OCI-LY7 (cell line): ENCODE data around the gene RASGRP2. TPM values are rescaled to one million over a fixed set of nuclear protein-coding genes. Genes with fewer than 3 reads are reported as not detected.

Source experiments
- BruUV-seq: library from RNA; stranded (reverse); fragments of 400-500 nt; replicated peaks from 2 replicates; lab custom pipeline; 2021; lab: Mats Ljungman, UMichigan
- CTCF ChIA-PET: fragments of 300-600 bp; sonication (Branson Sonifier 250); formaldehyde crosslinking; loops from one replicate; lab custom pipeline; 2022; ENCODE audit warnings: antibody characterized with exemption; ENCODE audit not compliant: unreplicated experiment; lab: Charles Lee
- POLR2A ChIA-PET: fragments of 300-600 bp; sonication (Branson Sonifier 250); formaldehyde crosslinking; loops from one replicate; lab custom pipeline; 2022; ENCODE audit warnings: antibody characterized with exemption; lab: Charles Lee
- DNase-seq: peaks from one replicate; pipeline ENCODE4 v3.0.0-alpha.2; 2015; ENCODE audit warnings: low spot score
- H2AFZ ChIP-seq: fragments of 200-600 bp; sonication (generic), shearing (Covaris generic); 2 replicates; pipeline ENCODE4 v1.6.1; 2014; ENCODE audit warnings: mild to moderate bottlenecking, antibody characterized with exemption, low read length, moderate library complexity
- H3K27ac ChIP-seq: fragments of 200-600 bp; sonication (generic); 2 replicates; pipeline ENCODE4 v1.5.1; 2014; ENCODE audit warnings: mixed run types, low read depth, mild to moderate bottlenecking, moderate library complexity, low read length, inconsistent platforms; ENCODE audit not compliant: poor library complexity, severe bottlenecking
- H3K36me3 ChIP-seq: fragments of 200-600 bp; sonication (generic); 2 replicates; pipeline ENCODE4 v1.6.1; 2014; ENCODE audit warnings: mild to moderate bottlenecking, antibody characterized with exemption, low read length, moderate library complexity, mixed read lengths; ENCODE audit not compliant: insufficient read depth
- H3K4me1 ChIP-seq: fragments of 200-600 bp; sonication (generic); 2 replicates; pipeline ENCODE4 v1.5.1; 2014; ENCODE audit warnings: mild to moderate bottlenecking, low read length; ENCODE audit not compliant: insufficient read depth, poor library complexity, severe bottlenecking
- H3K4me2 ChIP-seq: fragments of 200-600 bp; sonication (generic); 2 replicates; pipeline ENCODE4 v1.6.1; 2014; ENCODE audit warnings: mild to moderate bottlenecking, low read length
- H3K4me3 ChIP-seq: fragments of 200-600 bp; sonication (generic); 2 replicates; pipeline ENCODE4 v1.5.1; 2014; ENCODE audit warnings: mild to moderate bottlenecking, low read depth, low read length; ENCODE audit not compliant: poor library complexity, severe bottlenecking
- H3K79me2 ChIP-seq: fragments of 200-600 bp; sonication (generic); 2 replicates; pipeline ENCODE4 v1.6.1; 2016; ENCODE audit warnings: low read depth, mild to moderate bottlenecking, low read length, moderate library complexity, mixed read lengths; ENCODE audit not compliant: insufficient read depth
- H3K9me2 ChIP-seq: fragments of 200-600 bp; sonication (generic); 2 replicates; pipeline ENCODE4 v1.6.1; 2016; ENCODE audit warnings: mild to moderate bottlenecking, low read length, mixed read lengths; ENCODE audit not compliant: insufficient read depth
- H3K9me3 ChIP-seq: fragments of 200-600 bp; sonication (generic); 2 replicates; pipeline ENCODE4 v1.6.1; 2014; ENCODE audit warnings: mild to moderate bottlenecking, mixed run types, low read length, mixed read lengths
- H4K20me1 ChIP-seq: fragments of 200-600 bp; sonication (generic); 2 replicates; pipeline ENCODE4 v1.6.1; 2014; ENCODE audit warnings: mild to moderate bottlenecking, antibody characterized with exemption, low read length, moderate library complexity, mixed read lengths; ENCODE audit not compliant: insufficient read depth
- EZH2phosphoT487 ChIP-seq: fragments of 200-600 bp; sonication (generic); IDR thresholded peaks from 2 replicates; pipeline ENCODE4 v1.6.1; 2018; ENCODE audit warnings: low read depth, borderline replicate concordance, mild to moderate bottlenecking, mixed run types, antibody characterized with exemption, low read length, moderate library complexity, mixed read lengths
- intact Hi-C: fragments of 100-400 bp; cut with micrococcal nuclease; formaldehyde crosslinking; loops from one replicate; pipeline ENCODE4 v1.10.0; 2022; ENCODE audit not compliant: unreplicated experiment
- total RNA-seq, 2 experiments: library from RNA; depleted of rRNA in 1 of 2; stranded (reverse); fragments of >200 nt in 1 of 2; shearing (Covaris generic) in 1 of 2; gene quantifications; 2 replicates each; pipeline ENCODE4 v1.2.3, GENCODE V29; 2014 to 2022
- TF ChIP-seq, protein P1 (sequence below): fragments of 200-600 bp; sonication (generic); conservative IDR thresholded peaks from 2 replicates; pipeline ENCODE4 v1.5.1; 2014; ENCODE audit warnings: mild to moderate bottlenecking, antibody characterized with exemption, low read length, moderate library complexity, mixed read lengths

Gene RASGRP2
- total RNA-seq, 2 experiments from 2014 or later, result 127 to 195 TPM

DNA sequence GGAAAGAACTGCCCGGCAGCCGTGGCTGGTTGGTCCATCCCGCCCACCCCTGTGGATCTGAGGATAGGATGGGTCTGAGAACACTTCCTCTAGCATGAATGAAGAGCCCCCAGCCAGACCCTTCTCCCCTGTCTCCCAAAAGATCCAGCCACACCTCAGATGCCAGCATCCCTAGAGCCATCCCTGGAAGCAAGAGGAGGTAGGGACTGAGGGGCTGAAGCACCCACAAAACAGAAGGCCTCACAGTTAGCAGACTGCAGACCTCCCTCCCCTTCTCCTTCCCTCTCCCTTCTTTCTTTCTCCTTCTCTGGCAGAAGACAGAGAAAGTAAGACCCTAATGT, 22.6 kb downstream of the RASGRP2 start:
- no peak overlapping the region for H2AFZ ChIP-seq
- H3K27ac ChIP-seq, result no peak overlapping the region
- BruUV-seq, result no TSS peak
- ChIA-PET CTCF (no interaction called here), POLR2A (no interaction called here)
- no peaks in the 10 kb centered on the region for H3K9me3 ChIP-seq
- no peak overlapping the region for H3K4me3 ChIP-seq
- no peak for TF ChIP-seq EZH2phosphoT487
- TF ChIP-seq, protein P1, sequence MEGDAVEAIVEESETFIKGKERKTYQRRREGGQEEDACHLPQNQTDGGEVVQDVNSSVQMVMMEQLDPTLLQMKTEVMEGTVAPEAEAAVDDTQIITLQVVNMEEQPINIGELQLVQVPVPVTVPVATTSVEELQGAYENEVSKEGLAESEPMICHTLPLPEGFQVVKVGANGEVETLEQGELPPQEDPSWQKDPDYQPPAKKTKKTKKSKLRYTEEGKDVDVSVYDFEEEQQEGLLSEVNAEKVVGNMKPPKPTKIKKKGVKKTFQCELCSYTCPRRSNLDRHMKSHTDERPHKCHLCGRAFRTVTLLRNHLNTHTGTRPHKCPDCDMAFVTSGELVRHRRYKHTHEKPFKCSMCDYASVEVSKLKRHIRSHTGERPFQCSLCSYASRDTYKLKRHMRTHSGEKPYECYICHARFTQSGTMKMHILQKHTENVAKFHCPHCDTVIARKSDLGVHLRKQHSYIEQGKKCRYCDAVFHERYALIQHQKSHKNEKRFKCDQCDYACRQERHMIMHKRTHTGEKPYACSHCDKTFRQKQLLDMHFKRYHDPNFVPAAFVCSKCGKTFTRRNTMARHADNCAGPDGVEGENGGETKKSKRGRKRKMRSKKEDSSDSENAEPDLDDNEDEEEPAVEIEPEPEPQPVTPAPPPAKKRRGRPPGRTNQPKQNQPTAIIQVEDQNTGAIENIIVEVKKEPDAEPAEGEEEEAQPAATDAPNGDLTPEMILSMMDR, result no peak
- no peaks in the 10 kb centered on the region for H3K79me2 ChIP-seq
- no peaks in the 10 kb centered on the region for H4K20me1 ChIP-seq
- intact Hi-C loops, result no loop called here
- DNase-seq, result no peak
- H3K4me2 ChIP-seq, result no peak overlapping the region
- H3K4me1 ChIP-seq, result peaks cover 18% of the 10 kb centered on the region
- no peaks in the 10 kb centered on the region; the same call in 1 of the 2 replicates for H3K36me3 ChIP-seq
- H3K9me2 ChIP-seq, result no peaks in the 10 kb centered on the region

DNA sequence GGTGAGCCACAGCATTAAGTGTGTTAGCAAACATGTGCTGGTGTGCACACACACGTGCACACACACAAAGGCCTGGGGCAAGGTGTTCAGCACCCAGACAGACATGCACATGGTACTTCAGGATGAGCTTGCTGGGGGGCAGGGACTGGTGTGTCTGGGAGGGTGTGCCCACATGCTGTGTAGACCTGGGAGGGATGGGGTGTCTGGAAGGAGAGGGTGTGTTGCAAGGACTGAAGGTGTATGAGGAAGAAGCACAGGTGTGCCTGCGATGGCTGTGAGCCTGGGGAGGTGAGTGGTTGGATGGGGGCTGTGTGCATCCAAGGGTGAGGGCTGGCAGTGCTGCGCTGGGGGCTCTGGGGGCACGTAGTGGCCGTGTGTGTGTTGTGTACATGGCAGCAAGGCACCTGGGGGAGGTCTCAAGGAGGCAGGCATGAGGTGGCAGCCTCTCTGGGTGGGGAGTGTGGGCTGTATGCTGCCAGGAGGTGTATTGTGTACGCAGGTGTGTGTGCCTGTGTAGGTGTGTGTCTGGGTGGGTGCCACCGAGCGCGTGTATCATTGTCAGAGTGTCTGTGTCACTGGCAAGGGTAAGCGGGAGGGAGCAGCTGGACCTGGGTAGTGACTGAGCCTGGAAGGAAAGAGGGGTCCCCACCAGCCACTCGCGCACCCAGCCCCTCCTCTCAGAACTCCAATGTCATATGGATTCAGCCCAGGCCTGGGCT, 23.1 kb downstream of the RASGRP2 start:
- H3K4me2 ChIP-seq, result no peak overlapping the region
- TF ChIP-seq, protein P1, result no peak
- TF ChIP-seq EZH2phosphoT487, result no peak
- no peak overlapping the region for H3K27ac ChIP-seq
- H3K36me3 ChIP-seq, result no peaks in the 10 kb centered on the region
- H3K9me3 ChIP-seq, result no peaks in the 10 kb centered on the region
- ChIA-PET POLR2A (interaction anchor here (0.8 kb wide), 1 partner anchor 26 kb away, joined by 3 read pairs; no protein-coding TSS in a partner anchor), CTCF (no interaction called here)
- no peak for DNase-seq
- peaks cover 22% of the 10 kb centered on the region for H3K4me1 ChIP-seq
- H4K20me1 ChIP-seq, result no peaks in the 10 kb centered on the region
- no peak overlapping the region for H3K4me3 ChIP-seq
- H3K79me2 ChIP-seq, result no peaks in the 10 kb centered on the region
- no TSS peak for BruUV-seq
- H2AFZ ChIP-seq, result no peak overlapping the region
- no peaks in the 10 kb centered on the region for H3K9me2 ChIP-seq
- intact Hi-C loops, result no loop called here

DNA sequence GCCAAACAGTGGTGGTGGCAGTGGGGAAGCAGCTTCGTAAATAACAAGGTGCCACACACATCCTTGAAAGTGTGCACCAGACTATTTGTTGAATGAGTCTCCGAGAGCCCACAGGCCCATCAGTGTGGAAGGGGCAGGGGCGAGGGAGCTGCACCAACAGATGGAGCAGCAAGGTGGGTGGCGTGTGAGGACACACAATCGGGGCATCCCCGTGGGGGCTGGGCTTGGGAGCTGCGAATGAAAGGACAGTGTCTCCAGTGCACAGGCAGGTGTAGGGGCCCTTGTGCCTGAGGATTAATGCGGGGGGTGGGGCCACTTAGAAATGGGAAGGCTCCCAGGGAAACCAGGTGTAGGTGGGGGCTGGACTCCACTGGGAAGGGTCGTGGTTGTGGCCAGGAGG, 23.8 kb downstream of the RASGRP2 start:
- Histone ChIP-seq H3K36me3 (no peaks in the 10 kb centered on the region), H3K79me2 (no peaks in the 10 kb centered on the region), H3K27ac (no peak overlapping the region), H3K4me3 (no peak overlapping the region), H3K4me2 (no peak overlapping the region), H3K9me2 (no peaks in the 10 kb centered on the region), H4K20me1 (no peaks in the 10 kb centered on the region), H3K4me1 (peaks cover 22% of the 10 kb centered on the region), H3K9me3 (no peaks in the 10 kb centered on the region), H2AFZ (no peak overlapping the region)
- BruUV-seq, result no TSS peak
- ChIA-PET CTCF (no interaction called here), POLR2A (interaction anchor here (0.7 to 0.8 kb wide), 2 partner anchors 25 to 210 kb away, joined by 3 to 4 read pairs; no protein-coding TSS in a partner anchor)
- no peak for DNase-seq
- TF ChIP-seq, protein P1, result no peak
- TF ChIP-seq EZH2phosphoT487, result no peak
- intact Hi-C loops, result no loop called here
